PFSK-1 (cell line): ENCODE data around the gene GSDME.

Experiments
- FOXP2 ChIP-seq: optimal IDR thresholded peaks from 2 replicates; pipeline ENCODE3; 2011; ENCODE audit warnings: borderline replicate concordance, control low read depth, inconsistent platforms; ENCODE audit not compliant: insufficient read depth; ENCODE audit errors: extremely low read length, extremely low read depth
- POLR2AphosphoS5 ChIP-seq: IDR thresholded peaks from 2 replicates; pipeline ENCODE4 v1.6.1; 2012; ENCODE audit warnings: low read depth, mild to moderate bottlenecking, control low read depth, low read length, moderate library complexity
- SIN3A ChIP-seq: IDR thresholded peaks from 2 replicates; pipeline ENCODE4 v1.6.1; 2012; ENCODE audit warnings: mild to moderate bottlenecking, low read length, moderate library complexity, borderline replicate concordance; ENCODE audit not compliant: insufficient read depth
- TAF1 ChIP-seq: IDR thresholded peaks from 2 replicates; pipeline ENCODE4 v1.6.1; 2012; ENCODE audit warnings: low read length, control low read depth, borderline replicate concordance; ENCODE audit not compliant: insufficient read depth
- TF ChIP-seq, protein P1 (sequence below), 2 experiments: IDR thresholded peaks; 2 replicates each; pipeline versions ENCODE4 v1.6.1 to v1.8.0; 2011 to 2012; ENCODE audit warnings: low read depth in 2 of 2, low read length in 2 of 2, control low read depth in 1 of 2, inconsistent platforms in 1 of 2, mild to moderate bottlenecking in 1 of 2, moderate library complexity in 1 of 2; ENCODE audit not compliant: insufficient read depth in 1 of 2

Gene GSDME

DNA sequence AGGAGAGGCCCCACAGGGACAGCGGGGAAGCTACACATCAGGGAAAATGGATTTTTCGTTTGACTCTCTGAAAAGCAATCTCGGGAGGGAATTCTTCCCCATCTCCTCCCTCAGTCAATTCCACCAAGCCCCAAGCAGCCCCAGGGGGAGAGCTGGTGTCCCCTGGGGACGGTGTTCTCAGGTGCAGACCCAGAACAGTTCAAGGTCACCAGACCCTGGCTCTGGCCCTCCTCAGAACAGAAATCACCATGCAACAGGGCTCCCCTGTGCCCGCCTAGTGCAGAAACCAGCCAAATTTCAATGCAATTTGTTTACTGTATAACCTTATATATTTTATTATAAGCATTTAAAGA lies 34.1 kb downstream of the GSDME start:
- TF ChIP-seq TAF1: no peak
- no peak for TF ChIP-seq FOXP2
- no peak for TF ChIP-seq POLR2AphosphoS5
- TF ChIP-seq, protein P1, sequence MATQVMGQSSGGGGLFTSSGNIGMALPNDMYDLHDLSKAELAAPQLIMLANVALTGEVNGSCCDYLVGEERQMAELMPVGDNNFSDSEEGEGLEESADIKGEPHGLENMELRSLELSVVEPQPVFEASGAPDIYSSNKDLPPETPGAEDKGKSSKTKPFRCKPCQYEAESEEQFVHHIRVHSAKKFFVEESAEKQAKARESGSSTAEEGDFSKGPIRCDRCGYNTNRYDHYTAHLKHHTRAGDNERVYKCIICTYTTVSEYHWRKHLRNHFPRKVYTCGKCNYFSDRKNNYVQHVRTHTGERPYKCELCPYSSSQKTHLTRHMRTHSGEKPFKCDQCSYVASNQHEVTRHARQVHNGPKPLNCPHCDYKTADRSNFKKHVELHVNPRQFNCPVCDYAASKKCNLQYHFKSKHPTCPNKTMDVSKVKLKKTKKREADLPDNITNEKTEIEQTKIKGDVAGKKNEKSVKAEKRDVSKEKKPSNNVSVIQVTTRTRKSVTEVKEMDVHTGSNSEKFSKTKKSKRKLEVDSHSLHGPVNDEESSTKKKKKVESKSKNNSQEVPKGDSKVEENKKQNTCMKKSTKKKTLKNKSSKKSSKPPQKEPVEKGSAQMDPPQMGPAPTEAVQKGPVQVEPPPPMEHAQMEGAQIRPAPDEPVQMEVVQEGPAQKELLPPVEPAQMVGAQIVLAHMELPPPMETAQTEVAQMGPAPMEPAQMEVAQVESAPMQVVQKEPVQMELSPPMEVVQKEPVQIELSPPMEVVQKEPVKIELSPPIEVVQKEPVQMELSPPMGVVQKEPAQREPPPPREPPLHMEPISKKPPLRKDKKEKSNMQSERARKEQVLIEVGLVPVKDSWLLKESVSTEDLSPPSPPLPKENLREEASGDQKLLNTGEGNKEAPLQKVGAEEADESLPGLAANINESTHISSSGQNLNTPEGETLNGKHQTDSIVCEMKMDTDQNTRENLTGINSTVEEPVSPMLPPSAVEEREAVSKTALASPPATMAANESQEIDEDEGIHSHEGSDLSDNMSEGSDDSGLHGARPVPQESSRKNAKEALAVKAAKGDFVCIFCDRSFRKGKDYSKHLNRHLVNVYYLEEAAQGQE (IDR thresholded peaks at IDR 0.05; ENCODE audit: insufficient read depth in 1 of 2, low read depth in 2 of 2, low read length in 2 of 2): no peak
- no peak for TF ChIP-seq SIN3A

DNA sequence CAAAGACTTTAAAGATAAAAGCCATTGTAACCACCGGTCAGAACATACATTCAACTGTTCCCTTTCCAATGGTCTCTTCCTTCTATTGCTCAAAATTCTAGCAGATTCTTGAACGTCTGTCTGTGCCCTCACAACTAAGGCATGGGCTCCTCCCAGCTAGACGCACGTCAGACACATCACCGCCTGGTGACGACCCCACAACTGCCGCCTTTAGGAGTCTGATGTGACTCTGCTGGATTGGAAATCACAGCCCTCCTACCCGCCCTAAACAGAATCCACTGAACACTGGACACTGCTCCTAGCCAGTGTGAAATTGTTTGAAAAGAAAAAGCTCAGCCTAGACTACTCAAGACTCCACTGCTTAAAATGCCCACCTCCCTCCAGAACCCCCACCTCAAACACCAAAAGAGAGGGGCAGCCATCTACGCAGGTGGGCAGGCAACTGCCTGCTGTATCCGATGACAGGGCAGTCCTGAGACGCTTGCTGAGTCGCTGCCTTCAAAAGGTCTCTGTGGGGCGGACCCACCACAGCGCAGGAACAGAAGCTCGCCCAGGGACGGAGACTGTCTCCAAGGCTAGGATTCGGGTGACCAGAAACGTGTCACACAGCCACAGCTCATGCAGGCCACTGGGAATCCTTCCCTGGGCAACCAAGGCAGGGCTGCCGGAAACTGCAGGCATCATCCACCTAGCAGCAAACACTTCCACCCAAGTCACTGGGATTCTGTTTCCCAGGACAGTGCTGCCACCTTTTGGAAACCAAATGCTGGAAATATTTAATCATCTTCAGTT lies 34.7 kb downstream of the GSDME start:
- TF ChIP-seq, protein P1 (IDR thresholded peaks at IDR 0.05; ENCODE audit: insufficient read depth in 1 of 2, low read depth in 2 of 2, low read length in 2 of 2): no peak
- no peak for TF ChIP-seq TAF1
- TF ChIP-seq POLR2AphosphoS5: no peak
- no peak for TF ChIP-seq FOXP2
- TF ChIP-seq SIN3A: no peak

DNA sequence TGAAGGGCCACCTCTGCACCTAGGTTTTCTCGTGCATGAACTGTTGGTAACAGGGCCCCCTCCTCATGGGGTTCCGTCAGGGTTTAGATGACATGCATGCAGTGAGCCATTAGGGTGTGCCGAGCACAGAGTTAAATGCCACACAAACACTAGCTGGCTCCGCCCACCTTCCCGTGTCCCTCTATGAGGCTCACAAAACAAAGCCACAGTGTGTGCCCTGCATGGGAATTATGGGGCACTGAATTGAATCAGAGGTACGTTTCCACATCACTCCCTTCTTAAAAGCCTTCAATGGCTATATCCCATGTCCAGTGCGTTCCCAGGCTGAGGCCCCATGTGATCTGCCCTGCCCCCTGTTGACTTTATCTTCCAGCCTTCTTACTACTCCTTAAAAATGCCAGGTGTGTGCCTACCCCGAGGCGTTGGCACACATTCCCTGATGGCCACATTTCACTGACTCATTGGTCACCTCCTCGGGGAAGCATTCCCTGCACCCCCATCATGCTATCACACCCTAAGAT lies 35.7 kb downstream of the GSDME start:
- no peak for TF ChIP-seq FOXP2
- no peak for TF ChIP-seq TAF1
- TF ChIP-seq, protein P1 (IDR thresholded peaks at IDR 0.05; ENCODE audit: insufficient read depth in 1 of 2, low read depth in 2 of 2, low read length in 2 of 2): no peak
- TF ChIP-seq POLR2AphosphoS5: no peak
- no peak for TF ChIP-seq SIN3A

DNA sequence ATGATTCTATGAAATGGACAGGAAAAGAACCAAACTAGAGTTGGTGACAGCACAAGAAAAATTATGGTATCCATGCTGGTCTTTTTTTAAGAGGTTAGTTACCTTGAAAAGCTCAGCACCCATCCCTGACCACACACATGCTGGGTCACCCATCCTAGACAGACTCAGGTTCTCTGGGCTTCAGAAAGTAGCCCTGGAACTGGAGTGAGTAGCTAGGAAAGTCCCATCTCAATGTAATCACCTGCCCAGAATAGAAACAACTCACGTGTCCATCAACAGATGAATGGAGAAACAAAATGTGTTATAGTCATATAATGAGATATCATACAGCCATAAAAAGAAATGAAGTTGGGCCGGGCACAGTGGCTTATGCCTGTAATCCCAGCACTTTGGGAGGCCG lies 37.0 kb downstream of the GSDME start:
- no peak for TF ChIP-seq FOXP2
- no peak for TF ChIP-seq SIN3A
- TF ChIP-seq POLR2AphosphoS5: no peak
- TF ChIP-seq TAF1: no peak
- TF ChIP-seq, protein P1 (IDR thresholded peaks at IDR 0.05; ENCODE audit: insufficient read depth in 1 of 2, low read depth in 2 of 2, low read length in 2 of 2): no peak

DNA sequence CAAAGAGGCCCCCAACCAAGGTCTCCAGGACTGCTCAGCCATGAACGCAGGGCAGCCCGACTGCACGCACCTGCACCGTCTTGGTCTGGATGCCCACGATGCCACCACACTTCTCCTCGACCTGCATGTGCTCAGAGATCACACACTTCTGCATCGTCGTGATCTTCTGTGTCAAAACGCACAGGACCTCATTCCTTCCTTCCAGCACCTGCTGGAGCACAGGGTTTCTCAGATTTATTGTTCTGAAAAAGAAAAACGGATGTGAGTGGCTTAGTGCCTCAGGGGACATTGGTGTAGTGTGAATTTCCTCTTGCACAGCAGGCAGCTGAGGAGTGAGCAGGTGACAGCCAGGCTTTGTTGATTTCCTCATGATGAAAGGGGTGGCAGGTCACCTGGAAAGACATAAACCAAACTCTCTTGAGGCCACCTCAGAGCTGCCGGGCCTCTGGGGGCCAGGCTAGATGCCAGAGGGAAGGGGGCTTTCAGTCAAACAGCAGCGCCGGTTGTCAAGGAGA lies 38.2 kb downstream of the GSDME start:
- TF ChIP-seq SIN3A (no peak), POLR2AphosphoS5 (no peak)
